ENCODE measurements around the gene TCTN3. TPM values are rescaled to one million over a fixed set of nuclear protein-coding genes. Genes with fewer than 3 reads are reported as not detected.

TCTN3 gene
- total and polyA plus RNA-seq, 4 donors, result 15.1 to 18.3 (median 17.3) TPM

- 82% methylated on average over 1 of the region's 1 CpG for WGBS
- no peak for DNase-seq (ENCODE audit: low spot score)
- peaks cover 6 to 27% (median 15%) of the 10 kb centered on the region in 4 donors for H3K36me3 ChIP-seq (ENCODE audit: control insufficient read depth in 4 of 4, insufficient read depth in 3 of 4, low read depth in 1 of 4, low read length in 3 of 4)
- H3K9ac ChIP-seq (ENCODE audit: low read depth in 1 of 2, low read length in 2 of 2), result no peak overlapping the region
- TF ChIP-seq HNF4G (IDR thresholded peaks at IDR 0.05) (no peak), JUND (IDR thresholded peaks at IDR 0.05) (no peak), SP1 (IDR thresholded peaks at IDR 0.05) (no peak), TAF1 (conservative IDR thresholded peaks at IDR 0.05) (no peak), FOXA1 (IDR thresholded peaks at IDR 0.05) (no peak), FOXA2 (IDR thresholded peaks at IDR 0.05) (no peak), HNF4A (conservative IDR thresholded peaks at IDR 0.05) (no peak)
- H3K4me3 ChIP-seq (ENCODE audit: low read depth in 1 of 3, low read length in 3 of 3), result no peak overlapping the region
- no peaks in the 10 kb centered on the region for H3K9me3 ChIP-seq (ENCODE audit: control insufficient read depth in 4 of 4, low read length in 3 of 4)
- H3K27me3 ChIP-seq (ENCODE audit: control insufficient read depth in 4 of 4, insufficient read depth in 4 of 4, low read length in 3 of 4), result no peaks in the 10 kb centered on the region
- no peak overlapping the region for H3K27ac ChIP-seq (ENCODE audit: low read depth in 1 of 2, low read length in 2 of 2)
- H3K4me1 ChIP-seq (ENCODE audit: control insufficient read depth in 4 of 4, insufficient read depth in 4 of 4, low read length in 3 of 4), result peaks cover 0 to under 1% (median 0%) of the 10 kb centered on the region in 4 donors
Observed at GRCh38 chr10:95646160-95646559, 47.6 kb downstream of the TCTN3 start.

- no peak for DNase-seq (ENCODE audit: low spot score)
- 78% methylated on average over 1 of the region's 1 CpG for WGBS
- H3K9me3 ChIP-seq (ENCODE audit: control insufficient read depth in 4 of 4, low read length in 3 of 4), result no peaks in the 10 kb centered on the region
- no peaks in the 10 kb centered on the region for H3K27me3 ChIP-seq (ENCODE audit: control insufficient read depth in 4 of 4, insufficient read depth in 4 of 4, low read length in 3 of 4)
- H3K4me3 ChIP-seq (ENCODE audit: low read depth in 1 of 3, low read length in 3 of 3), result no peak overlapping the region
- TF ChIP-seq YY1 (IDR thresholded peaks at IDR 0.05) (no peak), RXRA (IDR thresholded peaks at IDR 0.05) (no peak), MAX (IDR thresholded peaks at IDR 0.05) (no peak), ATF3 (IDR thresholded peaks at IDR 0.05) (no peak), REST (IDR thresholded peaks at IDR 0.05) (no peak), HNF4A (conservative IDR thresholded peaks at IDR 0.05) (no peak)
- H3K27ac ChIP-seq (ENCODE audit: low read depth in 1 of 2, low read length in 2 of 2), result no peak overlapping the region
- H3K4me1 ChIP-seq (ENCODE audit: control insufficient read depth in 4 of 4, insufficient read depth in 4 of 4, low read length in 3 of 4), result peaks cover 0 to 3% (median 0%) of the 10 kb centered on the region in 4 donors
- peaks cover 6 to 27% (median 19%) of the 10 kb centered on the region in 4 donors for H3K36me3 ChIP-seq (ENCODE audit: control insufficient read depth in 4 of 4, insufficient read depth in 3 of 4, low read depth in 1 of 4, low read length in 3 of 4)
- H3K9ac ChIP-seq (ENCODE audit: low read depth in 1 of 2, low read length in 2 of 2), result no peak overlapping the region
Observed at GRCh38 chr10:95644901-95645300, 48.8 kb downstream of the TCTN3 start.

GRCh38 chr10:95640891-95641315, 52.8 kb downstream of the TCTN3 start:
- peaks cover 0 to 3% (median 0%) of the 10 kb centered on the region in 4 donors for H3K4me1 ChIP-seq (ENCODE audit: control insufficient read depth in 4 of 4, insufficient read depth in 4 of 4, low read length in 3 of 4)
- no peaks in the 10 kb centered on the region for H3K27me3 ChIP-seq (ENCODE audit: control insufficient read depth in 4 of 4, insufficient read depth in 4 of 4, low read length in 3 of 4)
- peaks cover 2 to 39% (median 24%) of the 10 kb centered on the region in 4 donors for H3K36me3 ChIP-seq (ENCODE audit: control insufficient read depth in 4 of 4, insufficient read depth in 3 of 4, low read depth in 1 of 4, low read length in 3 of 4)
- H3K9ac ChIP-seq (ENCODE audit: low read depth in 1 of 2, low read length in 2 of 2), result no peak overlapping the region
- no peaks in the 10 kb centered on the region for H3K9me3 ChIP-seq (ENCODE audit: control insufficient read depth in 4 of 4, low read length in 3 of 4)
- no peak overlapping the region for H3K27ac ChIP-seq (ENCODE audit: low read depth in 1 of 2, low read length in 2 of 2)
- WGBS, result 100% methylated on average over 1 of the region's 1 CpG
- TF ChIP-seq ATF3 (IDR thresholded peaks at IDR 0.05) (no peak), HNF4G (IDR thresholded peaks at IDR 0.05) (no peak), HNF4A (conservative IDR thresholded peaks at IDR 0.05) (peak in 1 of 2 donors; percentile 16), RAD21 (IDR thresholded peaks at IDR 0.05) (peak in 1 of 2 donors; percentile 23), FOXA2 (IDR thresholded peaks at IDR 0.05) (peak; percentile 47)
- no peak overlapping the region for H3K4me3 ChIP-seq (ENCODE audit: low read depth in 1 of 3, low read length in 3 of 3)
- peak; percentile 41 for DNase-seq (ENCODE audit: low spot score)
